ENCODE results near the gene DVL1.

GRCh38 chr1:1345860-1346500 lies 3.2 kb downstream of the DVL1 start:
- TF ChIP-seq CTCF (IDR thresholded peaks at IDR 0.05 in 2 of 3, conservative IDR thresholded peaks at IDR 0.05 in 1 of 3; ENCODE audit: control insufficient read depth in 2 of 3, extremely low read depth in 1 of 3, insufficient read depth in 1 of 3, low read depth in 3 of 3, low read length in 3 of 3) (no peak), SUZ12 (IDR thresholded peaks at IDR 0.05; ENCODE audit: unreplicated experiment) (no peak), HDAC6 (IDR thresholded peaks at IDR 0.05; ENCODE audit: unreplicated experiment) (no peak), ZNF274 (IDR thresholded peaks at IDR 0.05; ENCODE audit: insufficient read depth, insufficient read length) (no peak), RCOR1 (conservative IDR thresholded peaks at IDR 0.05; ENCODE audit: low read depth, low read length) (no peak), MYC (IDR thresholded peaks at IDR 0.05; ENCODE audit: insufficient read depth, insufficient read length, insufficient replicate concordance, low read length, severe bottlenecking) (no peak), POLR2A (IDR thresholded peaks at IDR 0.05; ENCODE audit: low read depth, low read length) (no peak), NFIC (IDR thresholded peaks at IDR 0.05; ENCODE audit: low read depth, low read length) (no peak), SP1 (IDR thresholded peaks at IDR 0.05; ENCODE audit: low read depth, low read length) (no peak), JUND (IDR thresholded peaks at IDR 0.05; ENCODE audit: low read depth, low read length) (no peak), ATF3 (IDR thresholded peaks at IDR 0.05; ENCODE audit: borderline replicate concordance, extremely low read depth, low read depth, low read length) (no peak)
